WTC11 (cell line): ENCODE data around the gene SLC22A4.

Experiments used
- ATF1 ChIP-seq: sonication (generic); formaldehyde crosslinking; IDR thresholded peaks from 2 replicates; pipeline ENCODE4 v1.8.1; 2023; ENCODE audit warnings: mild to moderate bottlenecking, moderate library complexity, missing genetic modification reagents
- JUN ChIP-seq: sonication (generic); formaldehyde crosslinking; IDR thresholded peaks from 2 replicates; pipeline ENCODE4 v1.8.0; 2023; ENCODE audit warnings: mild to moderate bottlenecking, missing genetic modification reagents
- NR2C2 ChIP-seq: sonication (generic); formaldehyde crosslinking; IDR thresholded peaks from 2 replicates; pipeline ENCODE4 v1.8.0; 2022; ENCODE audit warnings: mild to moderate bottlenecking, missing genetic modification reagents
- SMAD4 ChIP-seq: sonication (generic); formaldehyde crosslinking; IDR thresholded peaks from 2 replicates; pipeline ENCODE4 v1.8.0; 2022; ENCODE audit warnings: mild to moderate bottlenecking, missing genetic modification reagents
- TEAD1 ChIP-seq: sonication (generic); formaldehyde crosslinking; IDR thresholded peaks from 2 replicates; pipeline ENCODE4 v1.8.0; 2022; ENCODE audit warnings: mild to moderate bottlenecking, missing genetic modification reagents
- TF ChIP-seq, protein P1 (sequence below): fragments of 200-600 bp; IDR thresholded peaks from 2 replicates; pipeline ENCODE4 v1.8.0; 2022; ENCODE audit warnings: antibody characterized with exemption

DNA sequence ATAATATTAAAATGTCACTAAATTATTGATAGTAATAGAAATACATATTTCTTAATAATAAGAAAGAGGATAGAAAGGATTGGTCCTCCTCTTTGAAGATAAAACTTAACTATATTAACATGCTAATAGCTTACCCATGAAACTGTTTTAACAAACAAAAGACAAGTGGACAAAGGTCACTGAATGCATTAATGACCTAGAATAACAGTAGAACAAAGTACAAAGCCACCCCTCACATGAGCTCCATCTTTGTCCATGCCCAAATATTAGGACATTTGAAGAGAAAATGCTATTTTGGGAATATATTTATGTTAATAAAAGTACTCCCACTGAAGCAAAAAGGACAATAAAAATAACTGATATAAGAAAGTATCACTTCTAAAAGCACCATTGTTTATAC lies 41.2 kb downstream of the SLC22A4 start:
- TF ChIP-seq, protein P1, sequence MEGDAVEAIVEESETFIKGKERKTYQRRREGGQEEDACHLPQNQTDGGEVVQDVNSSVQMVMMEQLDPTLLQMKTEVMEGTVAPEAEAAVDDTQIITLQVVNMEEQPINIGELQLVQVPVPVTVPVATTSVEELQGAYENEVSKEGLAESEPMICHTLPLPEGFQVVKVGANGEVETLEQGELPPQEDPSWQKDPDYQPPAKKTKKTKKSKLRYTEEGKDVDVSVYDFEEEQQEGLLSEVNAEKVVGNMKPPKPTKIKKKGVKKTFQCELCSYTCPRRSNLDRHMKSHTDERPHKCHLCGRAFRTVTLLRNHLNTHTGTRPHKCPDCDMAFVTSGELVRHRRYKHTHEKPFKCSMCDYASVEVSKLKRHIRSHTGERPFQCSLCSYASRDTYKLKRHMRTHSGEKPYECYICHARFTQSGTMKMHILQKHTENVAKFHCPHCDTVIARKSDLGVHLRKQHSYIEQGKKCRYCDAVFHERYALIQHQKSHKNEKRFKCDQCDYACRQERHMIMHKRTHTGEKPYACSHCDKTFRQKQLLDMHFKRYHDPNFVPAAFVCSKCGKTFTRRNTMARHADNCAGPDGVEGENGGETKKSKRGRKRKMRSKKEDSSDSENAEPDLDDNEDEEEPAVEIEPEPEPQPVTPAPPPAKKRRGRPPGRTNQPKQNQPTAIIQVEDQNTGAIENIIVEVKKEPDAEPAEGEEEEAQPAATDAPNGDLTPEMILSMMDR, result no peak
- TF ChIP-seq SMAD4 (CRISPR knock-in tag) (no peak), NR2C2 (CRISPR knock-in tag) (no peak), ATF1 (no peak), TEAD1 (no peak), JUN (CRISPR knock-in tag) (no peak)
